CD4-positive, alpha-beta T cell (primary cell): ENCODE data around the gene ISL1. TPM values are rescaled to one million over a fixed set of nuclear protein-coding genes. Genes with fewer than 3 reads are reported as not detected.

Experiments
- ATAC-seq: fragments of 200-7000 bp; cut with Tn5 transposase; one replicate; pipeline ENCODE4 v1.10.0; 2022; ENCODE audit warnings: mild to moderate bottlenecking; ENCODE audit not compliant: poor library complexity
- CTCF ChIA-PET: fragments of 350-600 bp; sonication (Branson Sonifier 250); formaldehyde crosslinking; loops from one replicate; lab custom pipeline; 2021; ENCODE audit warnings: antibody characterized with exemption, inconsistent platforms; lab: Charles Lee
- POLR2A ChIA-PET: fragments of 350-600 bp; sonication (Branson Sonifier 250); formaldehyde crosslinking; loops from one replicate; lab custom pipeline; 2021; ENCODE audit warnings: antibody characterized with exemption, inconsistent platforms; lab: Charles Lee
- DNase-seq, 14 experiments: peaks; one replicate each; pipeline ENCODE4 v3.0.0-alpha.2; 2013 to 2020; ENCODE audit warnings: mixed read lengths in 2 of 14
- H3K27ac ChIP-seq, 2 donors: one replicate each; pipeline versions ENCODE4 v1.5.1 to v1.7.0; 2013; ENCODE audit warnings: low read length in 2 of 2, low read depth in 1 of 2, mild to moderate bottlenecking in 1 of 2
- H3K27me3 ChIP-seq, 2 experiments: 1 replicate in 1 of 2; 2 replicates in 1 of 2; pipeline versions ENCODE4 v1.6.1 to v1.7.0; 2013; ENCODE audit warnings: low read length in 2 of 2, control low read depth in 1 of 2, mild to moderate bottlenecking in 1 of 2, moderate library complexity in 1 of 2; ENCODE audit not compliant: insufficient read depth in 2 of 2, control insufficient read depth in 1 of 2
- H3K36me3 ChIP-seq: one replicate; pipeline ENCODE4 v1.6.1; 2013; ENCODE audit warnings: low read length, control low read depth; ENCODE audit not compliant: insufficient read depth
- H3K4me1 ChIP-seq: one replicate; pipeline ENCODE4 v1.6.1; 2013; ENCODE audit warnings: low read length, control low read depth; ENCODE audit not compliant: insufficient read depth
- H3K4me3 ChIP-seq: one replicate; pipeline ENCODE4 v1.5.1; 2013; ENCODE audit warnings: mild to moderate bottlenecking, low read length, moderate library complexity
- H3K9me3 ChIP-seq, 2 experiments: 1 replicate in 1 of 2; 2 replicates in 1 of 2; pipeline versions ENCODE4 v1.6.1 to v1.7.0; 2013; ENCODE audit warnings: low read length in 2 of 2, mild to moderate bottlenecking in 2 of 2, control low read depth in 1 of 2, moderate library complexity in 1 of 2; ENCODE audit not compliant: control insufficient read depth in 1 of 2, insufficient read depth in 1 of 2
- H3K27ac Mint-ChIP-seq: one replicate; pipeline ENCODE4 v1.8.0; 2020; ENCODE audit warnings: mixed read lengths
- H3K27me3 Mint-ChIP-seq: one replicate; pipeline ENCODE4 v1.8.0; 2021; ENCODE audit warnings: mixed read lengths
- H3K36me3 Mint-ChIP-seq: one replicate; pipeline ENCODE4 v1.8.0; 2021; ENCODE audit warnings: low read depth, mixed read lengths
- H3K4me1 Mint-ChIP-seq: one replicate; pipeline ENCODE4 v1.8.0; 2021; ENCODE audit warnings: low read depth, mixed read lengths
- H3K4me3 Mint-ChIP-seq: one replicate; pipeline ENCODE4 v1.8.0; 2020; ENCODE audit warnings: mild to moderate bottlenecking, mixed read lengths
- H3K9me3 Mint-ChIP-seq: one replicate; pipeline ENCODE4 v1.8.0; 2020; ENCODE audit warnings: mixed read lengths
- intact Hi-C, 2 experiments: fragments of 100-400 bp; cut with DNase I in 1 of 2; cut with micrococcal nuclease in 1 of 2; formaldehyde crosslinking; loops; one replicate each; pipeline versions ENCODE4 v1.15.1 to v1.9.0; 2023 to 2025; cut with DNase I, micrococcal nuclease
- total RNA-seq, 174 experiments: library from RNA in 2 of 174; stranded (reverse) in 2 of 174; gene quantifications; one replicate each; pipeline ENCODE4 v1.2.3 and lab custom pipeline; 2021 to 2026
- TF ChIP-seq, protein P1 (sequence below): fragments of 200-600 bp; IDR thresholded peaks from one replicate; pipeline ENCODE4 v1.8.0; 2022; ENCODE audit warnings: antibody characterized with exemption, mild to moderate bottlenecking

The ISL1 gene
- total RNA-seq, 2 experiments from 2014 or later: not detected

DNA sequence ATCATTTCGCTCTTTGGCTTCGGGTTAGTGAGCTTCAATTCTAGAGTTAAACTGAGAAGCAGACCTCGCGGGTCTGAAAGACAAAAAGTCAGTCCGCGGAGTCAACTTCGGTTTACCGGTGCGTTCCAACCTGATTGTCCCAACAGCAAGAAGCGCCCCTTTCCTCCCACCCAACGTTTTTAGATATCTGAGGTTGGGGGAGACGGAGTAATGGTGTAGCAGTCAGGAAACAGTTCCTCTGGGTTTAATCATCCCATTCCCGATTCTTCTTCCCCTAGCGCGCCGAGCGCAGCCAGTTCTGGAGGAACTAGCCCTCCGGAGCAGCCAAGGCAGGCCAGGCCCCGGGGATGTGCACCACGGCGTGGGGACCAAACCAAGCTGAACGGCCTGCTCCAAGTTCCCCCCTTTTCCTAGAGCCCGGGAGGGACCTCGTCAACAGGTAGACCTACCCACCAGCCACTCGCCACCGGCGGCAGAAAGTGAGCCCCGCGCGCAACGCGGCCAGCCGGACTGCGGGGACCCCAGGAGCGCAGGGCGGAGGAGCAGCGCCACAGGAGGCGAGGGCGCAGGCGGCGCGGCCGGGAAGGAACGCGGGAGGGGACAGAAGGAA lies 622 bp upstream of the ISL1 start:
- peaks cover 3% of the 10 kb centered on the region for H3K4me1 ChIP-seq
- no peaks in the 10 kb centered on the region for H3K36me3 ChIP-seq
- no peak overlapping the region for H3K4me3 ChIP-seq
- H3K27ac Mint-ChIP-seq: no peak overlapping the region
- TF ChIP-seq, protein P1, sequence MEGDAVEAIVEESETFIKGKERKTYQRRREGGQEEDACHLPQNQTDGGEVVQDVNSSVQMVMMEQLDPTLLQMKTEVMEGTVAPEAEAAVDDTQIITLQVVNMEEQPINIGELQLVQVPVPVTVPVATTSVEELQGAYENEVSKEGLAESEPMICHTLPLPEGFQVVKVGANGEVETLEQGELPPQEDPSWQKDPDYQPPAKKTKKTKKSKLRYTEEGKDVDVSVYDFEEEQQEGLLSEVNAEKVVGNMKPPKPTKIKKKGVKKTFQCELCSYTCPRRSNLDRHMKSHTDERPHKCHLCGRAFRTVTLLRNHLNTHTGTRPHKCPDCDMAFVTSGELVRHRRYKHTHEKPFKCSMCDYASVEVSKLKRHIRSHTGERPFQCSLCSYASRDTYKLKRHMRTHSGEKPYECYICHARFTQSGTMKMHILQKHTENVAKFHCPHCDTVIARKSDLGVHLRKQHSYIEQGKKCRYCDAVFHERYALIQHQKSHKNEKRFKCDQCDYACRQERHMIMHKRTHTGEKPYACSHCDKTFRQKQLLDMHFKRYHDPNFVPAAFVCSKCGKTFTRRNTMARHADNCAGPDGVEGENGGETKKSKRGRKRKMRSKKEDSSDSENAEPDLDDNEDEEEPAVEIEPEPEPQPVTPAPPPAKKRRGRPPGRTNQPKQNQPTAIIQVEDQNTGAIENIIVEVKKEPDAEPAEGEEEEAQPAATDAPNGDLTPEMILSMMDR: no peak
- H3K27me3 ChIP-seq: peaks cover 52 to 92% of the 10 kb centered on the region in 2 experiments
- no peak overlapping the region for H3K4me3 Mint-ChIP-seq
- peaks cover 99% of the 10 kb centered on the region for H3K27me3 Mint-ChIP-seq
- no peaks in the 10 kb centered on the region for H3K9me3 Mint-ChIP-seq
- ATAC-seq (no peak), DNase-seq (no peak)
- intact Hi-C loops: no loop called here
- no peaks in the 10 kb centered on the region for H3K36me3 Mint-ChIP-seq
- peaks cover 0 to 33% of the 10 kb centered on the region in 2 experiments for H3K9me3 ChIP-seq
- ChIA-PET CTCF (no interaction called here), POLR2A (no interaction called here)
- no peak overlapping the region for H3K27ac ChIP-seq
- H3K4me1 Mint-ChIP-seq: no peaks in the 10 kb centered on the region

DNA sequence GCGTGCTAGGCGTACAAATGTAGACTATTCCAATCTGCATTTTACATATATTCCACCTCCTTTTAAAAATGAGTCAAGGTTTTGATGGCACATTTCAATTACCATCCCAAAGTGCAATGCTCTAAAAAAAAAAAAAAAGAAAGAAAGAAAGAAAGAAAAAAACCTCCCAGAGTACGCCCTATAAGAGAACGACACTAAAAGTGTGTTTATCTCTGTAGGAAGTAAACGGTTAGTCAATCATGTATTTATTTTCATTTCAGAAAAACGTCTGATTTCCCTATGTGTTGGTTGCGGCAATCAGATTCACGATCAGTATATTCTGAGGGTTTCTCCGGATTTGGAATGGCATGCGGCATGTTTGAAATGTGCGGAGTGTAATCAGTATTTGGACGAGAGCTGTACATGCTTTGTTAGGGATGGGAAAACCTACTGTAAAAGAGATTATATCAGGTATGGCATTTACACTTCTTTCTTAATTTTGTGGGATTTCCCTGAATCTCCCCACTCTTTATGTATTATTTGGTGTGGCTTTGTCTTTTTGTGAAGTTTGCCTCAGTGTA lies 1.1 kb downstream of the ISL1 start:
- no peaks in the 10 kb centered on the region for H3K36me3 Mint-ChIP-seq
- no peak overlapping the region for H3K27ac ChIP-seq
- no peaks in the 10 kb centered on the region for H3K4me1 Mint-ChIP-seq
- no peak overlapping the region for H3K4me3 ChIP-seq
- ATAC-seq (no peak), DNase-seq (no peak)
- TF ChIP-seq, protein P1: no peak
- ChIA-PET POLR2A (no interaction called here), CTCF (no interaction called here)
- H3K9me3 Mint-ChIP-seq: no peaks in the 10 kb centered on the region
- no peaks in the 10 kb centered on the region for H3K4me1 ChIP-seq
- intact Hi-C loops: no loop called here
- no peak overlapping the region for H3K4me3 Mint-ChIP-seq
- peaks cover 47 to 90% of the 10 kb centered on the region in 2 experiments for H3K27me3 ChIP-seq
- H3K27ac Mint-ChIP-seq: no peak overlapping the region
- H3K27me3 Mint-ChIP-seq: peaks cover 97% of the 10 kb centered on the region
- H3K36me3 ChIP-seq: no peaks in the 10 kb centered on the region
- peaks cover 0 to 20% of the 10 kb centered on the region in 2 experiments for H3K9me3 ChIP-seq

DNA sequence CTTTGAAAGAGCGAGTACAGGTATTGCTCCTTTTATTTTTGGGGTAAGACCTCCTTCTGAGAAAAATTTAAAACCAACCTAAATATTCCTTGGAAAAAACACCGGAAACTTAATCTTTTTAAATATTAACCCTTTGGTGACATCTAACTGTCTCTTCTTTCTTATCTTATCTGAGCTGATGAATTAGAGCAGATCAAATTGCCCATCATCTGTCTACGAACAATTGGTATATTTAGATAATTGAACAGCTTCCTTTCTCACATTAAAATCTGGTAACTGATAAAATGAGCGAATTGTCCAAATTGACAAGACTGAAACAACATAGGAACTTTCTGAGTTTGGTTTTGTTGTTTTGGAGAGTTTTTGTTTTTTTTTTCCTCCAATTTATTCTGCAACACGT lies 2.0 kb downstream of the ISL1 start:
- Mint-ChIP-seq H3K36me3 (no peaks in the 10 kb centered on the region), H3K27ac (no peak overlapping the region), H3K4me1 (no peaks in the 10 kb centered on the region), H3K27me3 (peaks cover 90% of the 10 kb centered on the region), H3K4me3 (no peak overlapping the region), H3K9me3 (no peaks in the 10 kb centered on the region)
- Histone ChIP-seq H3K4me1 (no peaks in the 10 kb centered on the region), H3K27me3 (peaks cover 54 to 86% of the 10 kb centered on the region in 2 experiments), H3K4me3 (no peak overlapping the region), H3K36me3 (no peaks in the 10 kb centered on the region), H3K27ac (no peak overlapping the region), H3K9me3 (peaks cover 0 to 28% of the 10 kb centered on the region in 2 experiments)
- ATAC-seq (no peak), DNase-seq (no peak)
- ChIA-PET POLR2A (no interaction called here), CTCF (no interaction called here)
- intact Hi-C loops: no loop called here
- TF ChIP-seq, protein P1: no peak
